GM21360 (cell line): ENCODE data around the gene KIAA1210.

Experiments used
- ATAC-seq: cut with Tn5 transposase; IDR thresholded peaks from one replicate; pipeline ENCODE4 v1.9.1; 2021; ENCODE audit warnings: mild to moderate bottlenecking, moderate library complexity; ENCODE audit not compliant: unreplicated experiment

Gene KIAA1210

DNA sequence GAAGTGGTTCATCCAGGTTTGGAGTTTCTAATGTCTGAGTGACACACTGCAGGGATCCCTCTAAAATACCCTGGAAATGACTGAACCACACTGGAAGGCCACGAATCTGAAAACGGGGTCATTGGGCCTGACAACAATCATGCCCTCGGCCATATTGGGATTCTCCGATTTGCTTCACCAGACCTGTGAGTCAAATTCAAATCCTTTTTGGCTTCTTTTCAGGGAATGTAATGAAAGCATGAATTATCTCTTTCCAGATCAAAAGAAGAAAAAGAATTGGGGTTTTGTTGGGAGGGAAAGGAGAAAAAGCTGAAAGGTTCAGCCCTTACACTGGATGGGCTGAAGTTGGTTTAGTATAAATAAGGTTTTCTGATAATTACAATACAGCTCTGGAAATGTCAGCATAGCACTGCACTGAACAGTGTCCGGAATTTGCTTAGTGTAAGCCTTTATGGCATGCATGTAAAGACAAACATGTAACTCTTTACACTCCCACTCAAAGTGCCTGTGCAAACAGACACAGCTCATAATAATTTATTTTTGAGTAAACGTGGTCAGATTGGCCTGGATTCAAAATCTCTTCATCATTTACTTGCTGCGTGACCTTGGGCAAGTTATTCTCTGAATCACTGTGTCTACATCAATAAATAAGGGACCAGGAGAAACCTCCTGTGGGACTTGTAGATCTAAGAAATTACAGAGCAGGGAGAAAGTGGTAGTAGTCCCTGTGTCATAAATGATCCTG is 33.4 kb downstream of the KIAA1210 start:
- no peak for ATAC-seq

DNA sequence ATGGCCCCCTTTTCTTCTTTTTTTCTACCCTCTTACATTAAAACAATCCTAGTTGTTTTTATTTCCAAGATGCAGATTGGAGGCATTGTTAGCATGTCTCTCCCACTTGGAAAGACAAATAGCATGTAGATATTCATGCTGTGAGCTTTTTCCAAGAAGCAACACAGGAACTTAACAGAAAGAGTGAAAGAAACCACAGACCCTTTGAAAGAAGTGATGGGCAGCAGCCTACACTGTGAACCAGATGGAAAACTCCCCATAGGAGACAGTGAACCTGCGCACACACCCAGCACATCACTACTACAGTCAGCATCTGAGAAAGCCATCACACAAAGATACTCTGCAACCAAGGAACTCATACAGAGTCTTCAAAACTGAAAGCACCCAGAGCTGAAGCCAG is 37.0 kb downstream of the KIAA1210 start:
- ATAC-seq = no peak

DNA sequence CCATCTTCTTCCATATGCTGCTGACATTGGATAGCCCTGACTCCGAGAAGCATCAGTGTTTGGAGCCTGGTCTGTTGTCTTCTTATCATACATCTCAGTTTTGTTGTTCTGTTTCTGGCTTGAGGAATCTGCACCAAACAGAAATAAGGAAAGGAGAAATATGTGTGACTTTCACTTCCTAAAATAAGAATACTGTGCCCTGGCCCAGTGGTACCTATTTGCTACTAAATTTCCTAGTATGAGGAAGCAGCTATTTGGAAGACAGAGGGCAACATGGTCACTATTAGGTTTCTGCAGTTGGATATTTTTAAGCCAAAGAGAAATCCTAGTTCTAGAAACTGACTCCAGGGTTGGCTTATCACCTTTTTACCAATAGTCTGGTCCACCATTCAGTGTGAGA is 38.0 kb downstream of the KIAA1210 start:
- ATAC-seq = no peak

DNA sequence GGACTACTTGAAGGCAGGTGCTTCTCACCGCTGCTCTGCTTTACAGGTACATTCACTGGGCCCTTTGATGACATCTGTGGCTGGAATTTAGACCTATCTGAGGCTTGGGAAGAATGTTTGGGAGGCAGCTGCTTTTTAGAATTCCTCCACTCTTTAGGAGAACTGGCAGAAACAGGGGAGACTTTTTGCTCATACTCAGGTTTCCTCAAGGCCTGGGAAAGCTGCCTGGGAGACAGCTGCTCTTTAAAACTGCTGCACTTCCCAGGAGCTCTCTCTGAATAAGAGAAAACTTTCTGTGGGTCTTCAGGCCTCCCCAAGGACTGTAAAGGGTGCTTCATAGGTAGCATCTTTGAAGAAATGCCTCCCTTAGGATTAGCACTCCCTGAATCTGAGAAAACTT is 40.5 kb downstream of the KIAA1210 start:
- no peak for ATAC-seq

DNA sequence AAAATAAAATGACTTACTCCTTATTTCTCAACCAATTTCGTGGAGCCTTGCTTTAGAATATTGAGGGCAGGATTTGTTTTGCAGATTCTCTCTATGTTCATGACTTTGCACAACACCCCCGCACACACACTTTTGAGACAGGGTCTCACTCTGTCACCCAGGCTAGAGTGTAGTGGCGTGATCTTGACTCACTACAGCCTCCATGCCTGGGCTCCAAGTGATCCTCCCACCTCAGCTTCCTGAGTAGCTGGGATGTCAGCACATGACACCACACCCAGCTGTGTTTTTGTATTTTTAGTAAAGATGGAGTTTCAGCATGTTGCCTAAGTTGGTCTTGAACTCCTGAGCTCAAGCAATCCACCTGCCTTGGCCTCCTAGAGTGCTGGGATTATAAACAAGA is 42.8 kb downstream of the KIAA1210 start:
- ATAC-seq = no peak

DNA sequence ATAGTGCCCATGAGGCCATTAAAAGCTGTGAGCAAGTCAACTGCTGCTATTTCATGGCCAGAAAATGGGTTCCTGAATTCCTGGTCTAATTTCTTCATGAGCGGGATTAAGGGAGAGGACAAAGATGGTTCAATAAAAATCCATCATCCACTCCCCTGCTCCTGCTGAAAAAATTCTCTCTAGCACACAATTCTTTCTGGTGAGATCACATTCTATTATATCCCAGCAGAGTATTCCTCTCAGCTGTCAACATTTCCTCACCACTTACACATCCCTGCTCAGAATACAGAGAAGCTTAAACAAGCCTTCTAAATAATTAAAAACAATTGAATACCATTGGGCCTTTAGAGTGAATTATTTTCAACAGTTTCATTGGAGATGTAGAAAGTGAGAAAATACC is 45.3 kb downstream of the KIAA1210 start:
- no peak for ATAC-seq

DNA sequence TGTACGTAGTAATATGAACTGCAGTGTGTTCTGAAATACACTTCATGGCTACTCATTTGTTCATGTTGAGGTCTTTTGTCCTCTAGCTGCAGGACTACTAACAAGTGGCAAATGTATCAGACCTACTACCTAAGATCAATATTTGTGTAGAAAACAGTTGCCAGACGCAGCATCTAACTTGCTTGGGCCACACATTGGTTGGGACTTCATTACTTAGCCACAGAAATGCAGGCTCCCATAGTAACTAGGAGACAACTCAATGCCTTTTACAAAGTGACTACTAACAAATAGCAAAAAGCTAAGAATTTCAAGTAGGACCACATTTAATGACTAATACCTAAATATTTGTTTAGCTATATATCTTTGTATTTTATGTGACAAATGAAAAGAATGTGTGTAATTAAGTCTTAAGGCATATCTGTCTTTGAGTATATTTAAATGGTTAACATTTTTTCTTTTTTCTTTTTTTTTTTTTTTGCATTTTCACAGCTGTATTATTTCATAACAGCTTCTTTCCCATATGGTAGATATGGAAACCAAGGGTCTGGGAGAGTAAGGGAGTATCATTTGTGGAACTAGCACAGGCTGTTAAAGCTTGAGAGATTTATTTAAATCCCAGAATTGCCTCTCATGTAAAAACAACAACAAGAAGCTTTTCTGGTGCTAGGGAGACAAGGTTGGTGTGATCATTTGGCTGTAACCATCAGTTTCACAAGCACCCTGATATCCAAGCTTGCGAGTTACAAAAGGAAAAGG is 52.2 kb downstream of the KIAA1210 start:
- no peak for ATAC-seq

DNA sequence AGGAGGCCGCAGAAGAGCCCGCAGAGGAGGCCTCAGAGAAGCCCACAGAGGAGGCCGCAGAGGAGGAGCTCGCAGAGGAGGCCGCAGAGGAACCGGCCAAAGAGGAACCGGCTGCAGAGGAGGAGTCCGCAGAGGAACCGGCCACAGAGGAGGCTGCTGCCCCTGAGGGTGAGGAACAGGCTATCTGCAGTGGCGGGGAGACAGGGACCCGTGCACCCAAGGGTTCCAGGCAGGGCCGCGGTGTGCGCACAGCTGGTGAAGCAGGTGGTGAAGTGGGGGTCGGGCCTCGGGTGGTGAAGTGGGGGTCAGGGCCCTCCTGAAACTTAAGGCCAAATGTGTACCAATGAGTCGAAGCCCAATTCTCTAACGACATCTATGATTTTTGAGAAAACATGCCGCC is 53.7 kb downstream of the KIAA1210 start:
- no peak for ATAC-seq

DNA sequence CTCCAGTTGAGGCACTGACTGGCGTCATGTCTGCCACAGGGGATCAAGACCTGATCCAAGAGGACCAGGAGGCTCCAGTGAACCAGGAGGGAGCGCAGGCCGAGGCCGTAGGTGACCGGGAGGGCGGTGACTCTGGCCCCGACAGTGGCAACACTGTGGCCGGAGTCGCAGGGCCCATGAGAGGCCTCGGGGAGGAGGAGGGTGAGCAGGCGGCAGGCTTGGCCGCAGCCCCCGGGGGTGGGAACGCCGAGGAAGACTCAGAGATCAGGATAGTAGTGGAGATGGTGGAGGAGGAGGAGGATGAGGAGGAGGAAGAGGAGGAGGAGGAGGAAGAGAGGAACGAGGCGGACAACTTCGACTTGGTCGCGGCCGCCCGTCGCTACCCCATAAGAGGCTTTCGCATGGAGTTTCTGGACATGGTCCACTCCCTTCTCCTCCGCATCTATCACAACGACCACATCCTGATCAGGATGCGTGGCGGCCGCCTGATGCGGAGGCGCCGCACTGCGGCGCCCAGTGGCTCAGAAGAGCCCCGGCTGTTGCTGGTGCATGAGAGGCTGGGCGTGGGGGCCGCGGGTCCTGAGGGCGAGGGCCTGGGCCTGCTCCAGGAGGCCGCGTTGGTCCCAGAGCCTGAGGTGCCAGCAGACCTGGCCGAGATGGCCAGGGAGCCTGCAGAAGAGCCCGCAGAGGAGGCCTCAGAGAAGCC is 54.3 kb downstream of the KIAA1210 start:
- ATAC-seq = no peak

DNA sequence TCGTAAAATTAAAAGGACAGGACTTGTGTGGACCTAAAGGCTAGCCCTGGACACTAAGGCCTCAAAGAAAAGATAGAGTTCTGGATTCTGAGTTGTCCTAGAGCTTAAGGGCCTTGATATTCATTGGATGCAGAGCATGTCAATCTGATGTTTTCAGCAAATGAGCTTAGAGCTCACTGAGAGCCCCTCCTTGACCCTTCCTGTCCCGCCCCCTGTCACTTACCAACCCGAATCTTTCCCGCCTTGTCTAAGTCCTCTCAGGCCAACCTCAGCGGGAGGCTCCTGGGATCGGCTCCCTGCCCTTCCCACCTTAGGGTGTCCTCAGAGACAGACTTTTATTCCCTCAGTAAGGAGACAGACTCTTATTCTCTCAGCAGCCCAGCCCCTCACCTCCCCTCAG is 54.9 kb downstream of the KIAA1210 start, which contains the start of gene CT47C1:
Gene CT47C1 (plus strand): TSS at position 250 of the 400 bp plus-strand sequence. CDS start 233 bp downstream, outside the sequence.
- no peak for ATAC-seq

DNA sequence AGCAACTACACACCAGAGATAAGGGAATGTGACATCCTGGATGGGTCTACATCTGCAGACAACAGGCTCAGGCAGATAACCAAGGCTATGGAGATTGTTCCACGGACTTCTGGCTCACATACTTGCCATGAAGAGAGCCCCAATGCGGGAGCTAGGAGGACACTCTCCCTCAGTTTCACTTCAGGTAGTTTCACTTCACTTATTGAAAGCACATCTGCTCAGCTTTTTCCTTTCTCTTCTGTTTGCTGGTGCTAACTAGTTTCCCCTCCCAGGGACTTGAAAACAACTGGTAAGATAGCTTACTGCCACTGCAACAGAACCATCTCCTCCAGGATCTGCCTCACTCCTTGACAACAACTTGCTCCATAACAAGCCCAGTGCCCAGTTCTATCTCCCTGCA is 56.2 kb downstream of the KIAA1210 start:
- peak; percentile 63 for ATAC-seq

DNA sequence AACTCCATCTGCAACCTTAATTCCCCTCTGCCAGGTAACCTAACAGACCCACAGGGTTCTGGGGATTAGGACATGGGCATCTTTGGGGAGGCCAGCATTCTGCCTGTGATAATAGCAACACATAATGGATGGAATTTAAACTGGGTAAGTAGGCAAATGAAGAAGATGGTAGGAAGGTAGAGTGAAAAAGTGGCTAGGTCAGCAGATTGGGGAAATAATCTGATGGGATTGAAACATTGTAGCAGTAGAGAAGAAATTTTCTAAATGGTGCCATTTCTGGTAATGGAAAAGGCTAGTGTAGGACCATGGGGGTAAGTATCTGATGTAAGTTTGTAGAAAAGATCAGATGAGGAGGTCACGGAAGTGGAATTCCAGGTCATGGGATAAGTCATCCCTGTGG is 57.9 kb downstream of the KIAA1210 start:
- ATAC-seq = no peak

DNA sequence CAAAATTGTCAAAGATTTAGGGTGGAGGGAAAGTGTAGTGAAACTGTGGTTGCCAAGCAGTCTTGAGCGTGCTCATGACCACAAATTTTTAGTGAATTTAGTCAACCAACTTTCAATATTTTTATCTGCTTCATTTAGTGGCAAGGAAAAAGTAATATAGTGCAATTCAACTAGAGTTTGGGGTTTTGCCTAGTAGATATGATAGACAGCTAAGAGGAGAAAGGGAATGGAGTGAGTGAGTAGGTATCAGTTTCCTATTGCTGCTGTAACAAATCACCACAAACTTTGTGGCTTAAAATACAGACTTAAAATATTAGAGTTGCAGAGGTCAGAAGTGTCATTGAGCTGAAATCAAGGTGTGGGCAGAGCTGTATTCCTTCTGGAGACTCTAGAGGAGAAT is 58.5 kb downstream of the KIAA1210 start:
- no peak for ATAC-seq

DNA sequence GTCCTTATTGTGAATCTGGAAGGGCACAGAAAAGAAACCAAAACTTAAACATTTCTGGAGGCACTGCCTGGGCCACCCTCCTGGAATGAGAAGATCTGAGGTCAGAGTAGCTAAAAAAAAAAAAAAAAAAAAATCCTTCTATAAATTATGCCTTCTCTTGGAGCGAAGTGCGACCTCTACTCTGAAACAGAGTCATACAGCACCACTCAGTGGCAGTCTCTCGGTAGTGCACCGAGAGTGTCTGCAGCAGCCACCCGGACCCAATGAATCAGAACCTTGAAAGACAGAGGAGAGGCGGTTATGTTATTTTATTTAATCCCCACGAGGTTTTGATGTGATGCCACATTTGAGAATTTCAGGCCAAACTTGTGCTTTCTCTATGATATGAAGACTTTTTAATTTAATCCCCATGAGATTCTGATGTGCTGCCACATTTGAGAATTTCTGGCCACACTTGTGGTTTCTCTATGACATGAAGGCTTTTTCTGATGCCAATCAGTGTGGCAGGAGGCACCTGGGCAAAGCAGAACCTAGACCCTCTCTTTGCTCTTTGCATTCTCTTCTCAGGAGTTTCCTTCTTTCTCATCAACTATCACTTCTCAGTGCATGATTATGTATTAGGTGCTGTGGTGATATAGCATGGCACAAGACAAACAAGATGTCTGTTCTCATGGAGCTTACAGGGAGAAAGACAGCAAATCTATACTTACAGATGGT is 60.4 kb downstream of the KIAA1210 start:
- no peak for ATAC-seq

DNA sequence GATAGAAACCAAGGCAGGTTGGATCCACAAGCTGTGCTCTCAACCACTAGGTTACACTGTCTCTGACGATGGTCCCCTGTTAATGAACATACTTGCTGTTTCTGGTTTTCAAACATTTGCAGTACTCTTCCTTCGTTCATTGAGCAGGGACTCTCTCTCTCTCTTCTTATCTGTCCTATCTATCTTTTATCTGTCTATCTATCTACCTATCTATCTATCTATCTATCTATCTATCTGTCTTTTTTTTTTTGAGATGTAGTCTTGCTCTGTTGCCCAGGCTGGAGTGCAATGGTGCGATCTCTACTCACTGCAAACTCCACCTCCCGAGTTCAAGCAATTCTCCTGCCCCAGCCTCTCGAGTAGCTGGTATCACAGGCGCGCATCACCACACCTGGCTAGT is 64.2 kb downstream of the KIAA1210 start:
- no peak for ATAC-seq

DNA sequence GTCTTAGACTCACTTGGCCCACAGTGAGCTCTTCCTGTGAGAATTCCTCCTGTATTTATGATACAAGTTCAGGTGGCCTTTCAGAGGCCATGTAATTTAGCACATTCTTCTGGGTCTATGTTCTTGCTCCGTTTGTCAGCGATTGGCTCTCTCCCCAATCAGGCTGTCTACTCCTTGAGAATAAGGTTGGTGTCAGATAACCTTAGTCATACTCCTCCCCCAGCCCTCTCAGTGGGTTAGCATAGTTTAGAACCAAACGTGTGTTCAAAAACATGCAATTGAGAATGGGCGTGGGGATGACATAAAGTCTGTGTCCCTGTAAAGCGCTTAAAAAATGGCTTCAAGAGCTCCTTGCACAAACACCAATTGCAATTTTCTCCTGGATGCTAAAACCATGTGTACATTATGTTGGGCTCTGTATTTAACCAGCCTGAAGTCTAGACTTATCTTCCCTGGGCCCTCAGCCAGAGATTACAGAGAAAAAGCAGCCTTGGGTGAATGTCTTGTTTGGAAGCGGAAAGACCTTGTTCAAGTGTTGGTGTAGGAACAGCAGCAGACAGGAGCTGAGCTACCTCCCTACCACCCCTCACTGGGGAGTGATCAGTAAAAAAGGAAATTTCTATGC is 64.8 kb downstream of the KIAA1210 start:
- ATAC-seq = no peak

DNA sequence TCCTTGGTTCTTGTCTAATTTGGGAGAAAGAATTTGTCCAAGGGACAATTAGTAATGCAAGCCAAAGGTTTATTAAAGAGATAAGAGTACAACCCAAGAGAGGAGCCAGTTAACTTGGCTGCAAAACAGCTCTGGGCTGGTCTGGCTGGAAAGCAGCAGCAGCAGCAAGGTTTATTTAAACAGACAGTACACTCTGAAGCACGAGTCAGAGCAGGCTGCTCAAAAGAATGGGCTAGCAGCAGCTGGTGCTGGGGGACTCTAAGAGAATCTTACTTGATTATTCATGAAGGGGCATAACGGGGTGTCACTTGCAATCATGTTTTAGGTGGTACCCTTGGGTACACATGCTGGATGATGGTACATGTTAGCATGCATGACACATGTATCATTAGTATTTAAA is 71.9 kb downstream of the KIAA1210 start:
- no peak for ATAC-seq

DNA sequence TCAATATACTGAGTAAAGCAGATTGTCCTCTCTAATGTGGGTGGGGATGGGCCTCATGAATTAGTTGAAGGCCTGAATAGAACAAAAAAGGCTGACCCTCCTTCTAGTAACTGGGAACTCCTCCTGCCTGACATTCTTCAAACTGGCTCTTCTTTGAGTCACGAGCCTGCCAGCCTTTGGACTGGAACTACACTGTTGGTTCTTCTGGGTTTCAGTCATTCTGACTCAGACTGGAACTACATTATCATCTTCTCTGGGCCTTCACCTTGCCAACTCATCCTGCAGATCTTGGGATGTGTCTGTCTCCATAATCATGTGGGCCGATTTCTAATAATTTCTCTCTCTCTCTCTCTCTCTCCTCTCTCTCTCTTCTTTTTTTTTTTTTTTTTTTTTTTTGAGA is 81.7 kb downstream of the KIAA1210 start:
- ATAC-seq = no peak

DNA sequence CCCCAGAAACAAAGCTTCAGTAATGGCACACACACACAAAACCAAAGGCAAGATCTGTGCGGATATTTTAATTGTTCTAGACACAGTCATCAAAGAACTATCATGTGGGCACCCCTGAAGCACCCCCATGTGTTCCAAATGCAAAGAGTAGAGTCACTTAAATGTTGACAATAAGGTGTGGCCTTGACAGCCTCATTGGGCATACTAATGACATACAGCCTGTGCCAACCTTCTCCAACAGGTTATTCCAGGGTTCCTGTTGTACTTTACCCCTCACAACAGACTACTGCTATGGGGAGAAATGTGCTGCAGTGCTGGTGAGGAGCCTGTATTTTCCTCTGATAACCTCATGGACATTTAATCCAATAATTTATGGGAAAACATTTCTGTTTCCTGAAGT is 84.6 kb downstream of the KIAA1210 start:
- no peak for ATAC-seq

DNA sequence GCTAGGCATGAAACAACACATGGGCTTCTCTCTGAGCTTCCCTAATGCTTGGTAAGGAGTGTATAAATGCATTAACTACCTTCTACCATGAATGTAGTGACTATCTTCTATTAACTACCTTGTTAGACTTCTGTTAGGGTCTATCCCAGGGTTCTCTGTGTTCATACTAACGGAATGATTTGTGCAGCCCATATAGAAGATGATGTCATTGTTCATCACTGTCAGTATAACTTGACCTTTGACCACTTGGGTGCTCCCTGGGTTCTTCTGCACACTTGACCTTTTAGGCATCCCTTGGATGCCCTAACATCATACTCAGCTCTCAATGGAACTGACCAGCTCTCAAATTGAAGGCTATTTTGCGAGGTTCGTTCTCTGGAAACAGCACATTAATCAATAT is 85.6 kb downstream of the KIAA1210 start:
- no peak for ATAC-seq

DNA sequence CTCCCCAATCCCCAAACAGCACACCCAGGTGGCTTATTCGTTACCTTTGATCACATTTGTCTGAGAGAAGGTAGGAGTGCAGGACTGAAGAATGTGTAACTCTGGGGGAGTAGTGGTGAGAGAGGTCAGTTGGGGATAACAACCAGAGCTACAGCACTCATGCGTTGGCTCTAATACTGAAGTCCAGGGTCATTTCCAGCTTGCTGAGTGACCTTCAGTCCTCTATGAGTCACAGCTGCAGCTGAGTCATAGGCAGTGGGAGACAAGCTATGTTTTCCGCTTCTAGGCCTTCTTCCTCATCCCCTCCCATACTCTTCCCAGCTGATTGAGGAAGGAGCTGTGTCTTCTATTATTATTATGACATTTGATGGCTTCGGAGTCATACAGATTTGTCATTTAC is 86.4 kb downstream of the KIAA1210 start:
- ATAC-seq = no peak
